ENCODE measurements around the gene TBX19. TPM values are rescaled to one million over a fixed set of nuclear protein-coding genes. Genes with fewer than 3 reads are reported as not detected.

Gene TBX19
- total RNA-seq, 2 experiments from 2014 or later = 1.4 to 1.5 TPM

GRCh38 chr1:168330285-168330684 is 49.6 kb downstream of the TBX19 start:
- no peak overlapping the region for H3K27ac Mint-ChIP-seq
- CTCF ChIA-PET = interaction anchor here (0.6 to 2.2 kb wide), 4 partner anchors 12 to 111 kb away, joined by 3 to 16 read pairs (median 6); no protein-coding TSS in a partner anchor
- DNase-seq = no peak
- no peaks in the 10 kb centered on the region for H3K36me3 Mint-ChIP-seq (ENCODE audit: low read depth)
- no peaks in the 10 kb centered on the region for H3K9me3 Mint-ChIP-seq
- H3K27me3 Mint-ChIP-seq (ENCODE audit: low read depth) = no peaks in the 10 kb centered on the region
- H3K4me3 Mint-ChIP-seq = no peak overlapping the region
- intact Hi-C loops (cut with micrococcal nuclease) = no loop called here
- H3K4me1 Mint-ChIP-seq (ENCODE audit: low read depth) = no peaks in the 10 kb centered on the region

GRCh38 chr1:168331569-168331968 is 50.9 kb downstream of the TBX19 start:
- CTCF ChIA-PET = interaction anchor here (1.9 to 2.2 kb wide), 2 partner anchors 11 to 96 kb away, joined by 9 to 16 read pairs; no protein-coding TSS in a partner anchor
- H3K36me3 Mint-ChIP-seq (ENCODE audit: low read depth) = no peaks in the 10 kb centered on the region
- H3K4me1 Mint-ChIP-seq (ENCODE audit: low read depth) = peaks cover 2% of the 10 kb centered on the region
- H3K9me3 Mint-ChIP-seq = no peaks in the 10 kb centered on the region
- no peak overlapping the region for H3K27ac Mint-ChIP-seq
- H3K27me3 Mint-ChIP-seq (ENCODE audit: low read depth) = peaks cover 2% of the 10 kb centered on the region
- no peak for DNase-seq
- intact Hi-C loops (cut with micrococcal nuclease) = no loop called here
- H3K4me3 Mint-ChIP-seq = no peak overlapping the region

GRCh38 chr1:168333562-168334276 is 53.0 kb downstream of the TBX19 start:
- Mint-ChIP-seq H3K27ac (no peak overlapping the region), H3K9me3 (no peaks in the 10 kb centered on the region), H3K27me3 (ENCODE audit: low read depth) (peaks cover 2% of the 10 kb centered on the region), H3K4me3 (no peak overlapping the region), H3K4me1 (ENCODE audit: low read depth) (peaks cover 2% of the 10 kb centered on the region), H3K36me3 (ENCODE audit: low read depth) (no peaks in the 10 kb centered on the region)
- intact Hi-C loops (cut with micrococcal nuclease) = no loop called here
- CTCF ChIA-PET = interaction anchor here (1.7 kb wide), 1 partner anchor 9 kb away, joined by 10 read pairs; no protein-coding TSS in a partner anchor
- no peak for DNase-seq

GRCh38 chr1:168335500-168335899 is 54.8 kb downstream of the TBX19 start:
- peaks cover 2% of the 10 kb centered on the region for H3K27me3 Mint-ChIP-seq (ENCODE audit: low read depth)
- intact Hi-C loops (cut with micrococcal nuclease) = no loop called here
- CTCF ChIA-PET = no interaction called here
- no peak overlapping the region for H3K4me3 Mint-ChIP-seq
- H3K4me1 Mint-ChIP-seq (ENCODE audit: low read depth) = peaks cover 2% of the 10 kb centered on the region
- no peaks in the 10 kb centered on the region for H3K9me3 Mint-ChIP-seq
- no peaks in the 10 kb centered on the region for H3K36me3 Mint-ChIP-seq (ENCODE audit: low read depth)
- no peak overlapping the region for H3K27ac Mint-ChIP-seq
- no peak for DNase-seq

- Mint-ChIP-seq H3K4me1 (ENCODE audit: low read depth) (peaks cover 17% of the 10 kb centered on the region), H3K27ac (no peak overlapping the region), H3K27me3 (ENCODE audit: low read depth) (peaks cover 2% of the 10 kb centered on the region), H3K9me3 (no peaks in the 10 kb centered on the region), H3K36me3 (ENCODE audit: low read depth) (no peaks in the 10 kb centered on the region), H3K4me3 (no peak overlapping the region)
- CTCF ChIA-PET = no interaction called here
- no peak for DNase-seq
- intact Hi-C loops (cut with micrococcal nuclease) = no loop called here
Observed at GRCh38 chr1:168338589-168339503, 58.2 kb downstream of the TBX19 start.

GRCh38 chr1:168340781-168341482 is 60.3 kb downstream of the TBX19 start:
- Mint-ChIP-seq H3K4me1 (ENCODE audit: low read depth) (peaks cover 15% of the 10 kb centered on the region), H3K27ac (no peak overlapping the region), H3K9me3 (no peaks in the 10 kb centered on the region), H3K36me3 (ENCODE audit: low read depth) (no peaks in the 10 kb centered on the region), H3K4me3 (no peak overlapping the region), H3K27me3 (ENCODE audit: low read depth) (no peaks in the 10 kb centered on the region)
- no peak for DNase-seq
- CTCF ChIA-PET = interaction anchor here (1.6 to 5.2 kb wide), 5 partner anchors 11 to 106 kb away, joined by 3 to 72 read pairs (median 23); no protein-coding TSS in a partner anchor
- intact Hi-C loops (cut with micrococcal nuclease) = loop anchor here (5.0 to 10.0 kb wide), 6 partner anchors 81 to 1026 kb away; partner anchors contain the start of genes ATP1B1, BLZF1 and NME7

GRCh38 chr1:168341483-168341975 is 60.9 kb downstream of the TBX19 start:
- CTCF ChIA-PET = interaction anchor here (0.9 to 5.2 kb wide), 16 partner anchors 7 to 853 kb away, joined by 3 to 72 read pairs (median 10); no protein-coding TSS in a partner anchor
- Mint-ChIP-seq H3K27ac (no peak overlapping the region), H3K4me1 (ENCODE audit: low read depth) (peaks cover 15% of the 10 kb centered on the region), H3K27me3 (ENCODE audit: low read depth) (no peaks in the 10 kb centered on the region), H3K36me3 (ENCODE audit: low read depth) (no peaks in the 10 kb centered on the region), H3K9me3 (no peaks in the 10 kb centered on the region), H3K4me3 (no peak overlapping the region)
- intact Hi-C loops (cut with micrococcal nuclease) = loop anchor here (5.0 to 10.0 kb wide), 6 partner anchors 81 to 1026 kb away; partner anchors contain the start of genes ATP1B1, BLZF1 and NME7
- no peak for DNase-seq

- peaks cover 19% of the 10 kb centered on the region for H3K4me1 Mint-ChIP-seq (ENCODE audit: low read depth)
- intact Hi-C loops (cut with micrococcal nuclease) = loop anchor here (1.0 to 10.0 kb wide), 11 partner anchors 21 to 1025 kb away; partner anchors contain the start of genes ATP1B1, BLZF1 and NME7
- H3K36me3 Mint-ChIP-seq (ENCODE audit: low read depth) = no peaks in the 10 kb centered on the region
- no peaks in the 10 kb centered on the region for H3K9me3 Mint-ChIP-seq
- no peak overlapping the region for H3K4me3 Mint-ChIP-seq
- CTCF ChIA-PET = interaction anchor here (0.6 to 5.2 kb wide), 54 partner anchors 9 to 1024 kb away, joined by 3 to 72 read pairs (median 5); partner anchors contain the start of gene SFT2D2
- H3K27me3 Mint-ChIP-seq (ENCODE audit: low read depth) = no peaks in the 10 kb centered on the region
- DNase-seq = peak; percentile 92
- H3K27ac Mint-ChIP-seq = no peak overlapping the region
Observed at GRCh38 chr1:168342572-168343280, 62.0 kb downstream of the TBX19 start.

GRCh38 chr1:168343566-168343965 is 62.9 kb downstream of the TBX19 start:
- CTCF ChIA-PET = interaction anchor here (0.6 to 5.2 kb wide), 23 partner anchors 9 to 260 kb away, joined by 3 to 72 read pairs (median 8); partner anchors contain the start of gene SFT2D2
- Mint-ChIP-seq H3K27me3 (ENCODE audit: low read depth) (no peaks in the 10 kb centered on the region), H3K27ac (no peak overlapping the region), H3K36me3 (ENCODE audit: low read depth) (no peaks in the 10 kb centered on the region), H3K4me3 (no peak overlapping the region), H3K4me1 (ENCODE audit: low read depth) (peaks cover 27% of the 10 kb centered on the region), H3K9me3 (no peaks in the 10 kb centered on the region)
- intact Hi-C loops (cut with micrococcal nuclease) = loop anchor here (5.0 to 10.0 kb wide), 6 partner anchors 79 to 1024 kb away; partner anchors contain the start of genes ATP1B1, BLZF1 and NME7
- DNase-seq = no peak

GRCh38 chr1:168344517-168344916 is 63.8 kb downstream of the TBX19 start:
- Mint-ChIP-seq H3K27me3 (ENCODE audit: low read depth) (no peaks in the 10 kb centered on the region), H3K9me3 (no peaks in the 10 kb centered on the region), H3K4me1 (ENCODE audit: low read depth) (peaks cover 27% of the 10 kb centered on the region), H3K36me3 (ENCODE audit: low read depth) (no peaks in the 10 kb centered on the region), H3K4me3 (no peak overlapping the region), H3K27ac (no peak overlapping the region)
- intact Hi-C loops (cut with micrococcal nuclease) = loop anchor here (5.0 to 10.0 kb wide), 6 partner anchors 78 to 1023 kb away; partner anchors contain the start of genes ATP1B1, BLZF1 and NME7
- CTCF ChIA-PET = interaction anchor here (0.6 to 5.2 kb wide), 7 partner anchors 21 to 110 kb away, joined by 3 to 72 read pairs (median 24); no protein-coding TSS in a partner anchor
- no peak for DNase-seq

GRCh38 chr1:168345939-168346338 is 65.3 kb downstream of the TBX19 start:
- intact Hi-C loops (cut with micrococcal nuclease) = loop anchor here (10.0 kb wide), 2 partner anchors 259 to 759 kb away; partner anchors contain the start of gene ATP1B1
- H3K4me1 Mint-ChIP-seq (ENCODE audit: low read depth) = peaks cover 25% of the 10 kb centered on the region
- H3K4me3 Mint-ChIP-seq = no peak overlapping the region
- no peak overlapping the region for H3K27ac Mint-ChIP-seq
- DNase-seq = no peak
- no peaks in the 10 kb centered on the region for H3K36me3 Mint-ChIP-seq (ENCODE audit: low read depth)
- no peaks in the 10 kb centered on the region for H3K27me3 Mint-ChIP-seq (ENCODE audit: low read depth)
- no peaks in the 10 kb centered on the region for H3K9me3 Mint-ChIP-seq
- CTCF ChIA-PET = interaction anchor here (0.5 to 5.2 kb wide), 4 partner anchors 17 to 139 kb away, joined by 3 to 72 read pairs (median 4); no protein-coding TSS in a partner anchor

All from activated naive CD4-positive, alpha-beta T cell treated with anti-CD3 and anti-CD28 coated beads for 36 hours (primary cell).